NCI-H146 (cell line): ENCODE measurements around the gene STX10.

ENCODE experiments used
- DNase-seq: peaks from one replicate; lab custom pipeline; 2025; lab: John Stamatoyannopoulos, UW

Gene STX10

DNA sequence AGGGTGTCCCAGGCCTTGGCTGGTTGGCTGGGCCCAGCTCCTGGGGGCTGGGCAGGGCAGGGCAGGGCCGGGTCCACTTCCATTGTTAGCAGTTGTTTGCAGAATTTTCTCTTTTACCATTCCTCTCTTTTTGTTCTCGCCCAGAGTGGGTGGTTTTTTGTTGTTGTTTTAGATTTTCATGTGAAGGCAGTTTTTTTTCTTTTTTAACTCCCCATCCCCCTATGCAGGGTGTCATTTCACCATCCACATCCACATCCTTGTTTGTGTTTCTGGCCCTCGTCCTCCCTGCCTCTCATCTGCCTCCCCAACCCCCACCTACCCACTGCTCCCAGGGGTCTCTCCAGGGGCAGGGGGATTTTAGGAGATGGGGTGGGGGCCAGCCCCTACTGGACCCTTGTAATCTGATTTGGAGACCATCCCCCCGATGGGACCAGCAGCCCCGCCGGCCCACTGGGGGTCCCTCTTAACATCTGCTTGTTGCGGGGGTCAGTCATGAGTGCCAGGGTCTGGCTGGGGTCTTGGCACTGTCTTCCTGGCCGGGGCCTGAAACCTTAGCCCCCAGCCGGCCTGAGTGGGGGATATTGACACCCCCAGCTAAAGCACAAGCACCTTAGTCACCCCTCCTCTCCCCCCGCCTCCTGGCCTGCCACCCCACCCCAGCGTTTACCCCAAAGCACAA, 10.4 kb downstream of the STX10 start:
- no peak for DNase-seq

GRCh38 chr19:13138916-13139198, 11.3 kb downstream of the STX10 start:
- no peak for DNase-seq

DNA sequence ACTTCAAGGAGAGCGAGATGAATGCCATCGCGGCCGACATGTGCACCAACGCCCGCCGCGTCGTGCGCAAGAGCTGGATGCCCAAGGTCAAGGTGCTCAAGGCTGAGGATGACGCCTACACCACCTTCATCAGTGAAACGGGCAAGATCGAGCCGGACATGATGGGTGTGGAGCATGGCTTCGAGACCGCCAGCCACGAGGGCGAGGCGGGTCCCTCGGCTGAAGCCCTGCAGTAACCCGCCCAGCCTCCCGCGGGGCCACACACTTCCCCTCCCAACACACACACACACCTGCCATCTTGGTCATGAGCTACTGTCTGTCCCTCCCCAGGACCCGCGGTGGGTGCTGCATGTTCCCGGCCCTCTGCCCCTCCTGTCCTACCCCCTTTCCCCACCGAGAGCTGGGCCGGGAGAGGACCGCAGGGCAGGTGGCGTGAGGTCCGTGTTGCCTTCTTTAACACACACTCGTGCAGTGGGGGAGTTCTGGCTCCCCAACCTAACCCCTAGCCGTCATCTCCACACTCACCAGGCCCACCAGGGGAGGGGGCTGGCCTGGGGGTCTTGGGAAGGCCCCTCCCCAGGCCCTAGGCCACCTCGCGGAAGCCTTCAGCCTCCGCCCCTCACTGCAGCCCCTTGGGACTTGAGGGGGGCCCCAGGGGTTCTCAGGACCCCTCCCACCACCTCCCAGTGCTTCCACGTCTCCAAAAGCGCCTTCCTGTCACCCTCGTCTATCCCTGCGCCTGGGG, 11.8 kb downstream of the STX10 start:
- DNase-seq, result no peak

- no peak for DNase-seq
These were observed 12.8 kb downstream of the STX10 start for GRCh38 chr19:13137290-13137794.

GRCh38 chr19:13135068-13136062, 14.8 kb downstream of the STX10 start:
- no peak for DNase-seq

DNA sequence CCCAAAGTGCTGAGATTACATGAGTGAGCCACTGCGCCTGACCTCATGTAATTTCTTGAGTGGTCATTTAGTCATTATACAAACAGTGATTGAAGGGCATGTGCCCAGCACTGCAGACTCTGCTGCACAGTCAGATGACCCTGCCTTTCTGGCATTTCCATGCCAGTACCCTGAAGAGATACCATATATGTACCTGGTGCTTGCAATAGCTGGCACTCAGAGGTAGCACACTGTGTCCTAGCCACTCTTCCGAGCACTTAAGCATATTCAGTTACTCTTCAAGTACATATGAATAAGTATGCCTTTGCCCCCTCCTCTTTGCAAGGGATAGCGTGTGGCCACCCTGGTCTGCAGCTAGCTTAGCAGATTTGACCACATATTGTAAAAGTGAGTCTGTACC, 15.5 kb downstream of the STX10 start:
- DNase-seq, result no peak

GRCh38 chr19:13133241-13133870, 16.8 kb downstream of the STX10 start:
- DNase-seq, result no peak

- DNase-seq, result no peak
These were observed 17.5 kb downstream of the STX10 start for GRCh38 chr19:13132471-13133180.

DNA sequence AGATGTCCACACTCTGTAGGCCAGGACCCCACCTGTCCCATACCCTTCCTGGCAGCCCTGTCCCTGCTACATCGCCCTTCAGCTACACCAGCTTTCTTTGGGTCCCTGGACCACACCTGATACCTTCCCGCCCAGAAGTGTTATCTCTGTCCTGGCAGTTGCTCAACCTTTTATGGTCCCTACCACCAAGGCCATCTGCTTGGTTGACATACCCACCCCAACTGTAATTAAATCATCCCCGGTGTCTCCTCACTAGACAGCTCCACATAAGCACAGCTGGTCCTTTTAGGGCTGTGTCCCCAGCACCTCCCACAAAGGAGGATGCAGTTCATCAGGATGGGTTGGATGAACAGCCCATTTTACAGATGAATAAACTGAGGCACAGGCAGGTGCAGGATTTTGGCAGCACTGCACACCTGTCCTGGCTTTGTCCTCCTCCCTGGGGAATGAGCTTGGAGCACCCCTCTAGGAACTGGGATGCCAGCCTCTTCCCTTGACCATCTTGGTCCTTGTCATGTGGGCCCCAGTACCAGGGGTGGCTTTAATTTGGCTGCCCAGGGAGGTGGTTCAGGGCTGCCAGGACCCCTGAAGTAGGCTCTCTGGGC, 19.2 kb downstream of the STX10 start:
- DNase-seq, result no peak

GRCh38 chr19:13129384-13129783, 20.8 kb downstream of the STX10 start:
- no peak for DNase-seq

- peak; percentile 93 for DNase-seq
These were observed 21.6 kb downstream of the STX10 start for GRCh38 chr19:13128583-13128982.

DNA sequence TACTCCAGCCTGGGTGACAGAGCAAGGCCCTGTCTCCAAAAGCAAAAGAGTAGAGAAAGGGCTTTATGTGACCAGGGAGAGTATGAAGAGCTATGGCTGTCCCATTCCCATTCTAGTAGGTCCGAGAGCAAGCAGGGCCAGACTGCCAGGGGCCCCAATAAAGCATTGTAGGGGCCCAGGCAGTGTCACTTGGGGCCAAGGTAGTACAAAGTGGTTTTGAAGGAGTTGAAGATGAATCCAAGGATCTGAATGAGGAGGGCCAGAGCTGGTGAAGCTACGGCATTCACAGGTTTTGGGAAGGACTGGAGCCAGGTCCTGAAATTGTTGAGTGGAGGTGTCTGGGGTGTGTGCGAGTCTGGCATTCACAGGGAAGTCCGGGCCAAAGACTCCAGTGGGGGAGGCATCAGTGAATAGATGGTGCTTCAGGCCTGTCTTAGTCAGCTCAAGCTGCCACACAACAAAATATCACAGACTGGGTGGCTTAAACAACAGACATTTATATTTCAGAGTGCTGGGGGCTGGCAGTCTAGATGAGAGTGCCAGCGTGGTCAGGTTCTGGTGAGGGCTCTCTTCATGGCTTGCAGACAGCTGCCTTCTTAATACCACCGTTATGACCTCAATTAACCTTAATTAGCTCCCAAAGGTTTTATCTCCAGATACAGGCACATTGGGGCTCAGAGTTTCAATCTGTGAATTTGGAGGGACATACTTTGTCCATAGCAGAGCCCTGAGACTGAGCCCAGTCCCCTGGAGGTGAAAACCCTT, 22.2 kb downstream of the STX10 start:
- DNase-seq, result peak; percentile 63

DNA sequence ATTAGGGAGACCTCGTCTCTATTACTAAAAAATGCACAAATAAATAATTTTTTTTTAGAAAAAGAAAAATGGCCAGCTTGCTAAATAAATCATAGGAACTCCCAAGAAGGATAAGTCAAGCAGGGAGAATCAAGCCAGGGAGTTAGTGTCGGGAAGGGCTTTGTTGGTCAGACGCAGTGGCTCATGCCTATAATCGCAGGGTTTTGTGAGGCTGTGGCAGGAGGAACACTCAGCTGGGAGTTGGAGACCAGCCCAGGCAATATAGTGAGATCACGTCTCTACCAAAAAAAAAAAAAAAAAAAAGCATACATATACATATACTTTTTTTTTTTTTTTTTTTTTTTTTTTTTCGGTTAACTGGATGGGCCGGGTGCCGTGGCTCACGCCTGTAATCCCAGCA, 23.1 kb downstream of the STX10 start:
- DNase-seq, result no peak

DNA sequence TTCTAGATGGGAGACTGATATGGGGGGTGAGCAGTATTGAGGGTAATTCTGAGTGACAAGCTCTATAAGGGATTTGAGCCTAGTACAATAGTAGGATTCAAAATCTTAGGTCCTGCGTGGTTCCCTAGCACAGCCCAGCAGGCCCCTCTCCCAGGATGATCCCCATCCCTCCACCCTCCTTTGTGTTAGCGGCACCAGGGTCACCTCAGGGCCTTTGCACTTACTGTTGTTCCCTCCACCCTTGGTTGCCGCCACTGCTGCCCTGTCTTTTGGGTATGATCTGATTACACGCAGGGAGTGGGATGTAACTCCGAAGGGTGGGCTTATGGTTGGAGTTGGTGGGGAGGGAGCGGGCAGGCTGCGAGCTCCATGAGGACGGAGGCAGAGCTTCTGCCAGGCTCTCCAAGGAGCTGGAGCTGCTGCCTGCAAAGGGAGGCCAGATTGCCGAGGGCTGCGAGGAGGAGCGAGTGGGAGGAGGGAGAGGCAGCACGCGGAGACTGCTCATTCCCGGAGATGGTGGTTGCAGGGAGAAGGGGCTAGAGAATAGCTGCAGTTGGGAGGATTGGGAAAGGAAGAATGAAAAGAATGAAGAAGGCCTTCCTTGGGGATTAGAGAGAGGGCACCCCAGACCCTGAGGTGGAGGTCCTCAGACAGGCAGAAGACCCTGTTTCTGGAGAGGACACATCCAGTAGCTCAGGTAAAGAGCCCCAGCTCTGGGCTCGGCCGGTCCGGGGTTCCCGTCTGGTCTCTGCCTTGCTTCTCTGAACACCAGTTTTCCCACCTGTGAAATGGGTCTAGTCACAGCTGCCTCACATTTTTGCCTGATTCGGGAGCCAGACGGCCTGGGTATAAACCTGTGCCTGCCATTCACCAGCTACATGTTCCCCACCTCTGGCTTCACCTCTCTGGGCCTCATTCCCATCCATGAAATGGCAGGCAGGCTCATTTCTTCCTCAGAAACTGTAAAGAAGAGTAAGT, 26.9 kb downstream of the STX10 start:
- no peak for DNase-seq

GRCh38 chr19:13122275-13122878, 27.8 kb downstream of the STX10 start:
- DNase-seq, result no peak

- DNase-seq, result no peak
These were observed 28.5 kb downstream of the STX10 start for GRCh38 chr19:13121551-13122274.

DNA sequence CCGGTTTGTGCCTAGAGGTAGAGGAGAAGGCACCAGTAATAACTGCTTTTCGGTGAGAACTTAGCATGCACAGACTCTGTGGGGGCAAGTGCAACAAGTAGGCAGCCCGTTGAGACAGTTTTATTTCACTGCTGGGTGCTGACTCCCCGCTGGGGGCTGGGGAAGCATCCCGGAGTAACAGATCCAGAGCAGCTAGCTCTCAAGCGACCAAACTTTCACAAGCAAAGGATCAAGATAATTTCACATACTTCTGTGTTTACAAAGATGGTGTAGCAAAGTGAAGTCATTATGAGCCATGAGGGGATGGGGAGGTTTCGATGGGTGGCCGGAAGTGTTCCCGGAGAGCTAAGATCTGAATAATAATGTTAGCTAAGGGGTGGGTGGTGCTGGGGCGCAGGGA, 29.4 kb downstream of the STX10 start:
- DNase-seq, result no peak

- no peak for DNase-seq
These were observed 30.1 kb downstream of the STX10 start for GRCh38 chr19:13120031-13120430.
